ENCODE results near the gene RASGEF1C. TPM values are rescaled to one million over a fixed set of nuclear protein-coding genes. Genes with fewer than 3 reads are reported as not detected.

The RASGEF1C gene
- total RNA-seq, 1 donor from 2014 or later = 0.27 TPM

DNA sequence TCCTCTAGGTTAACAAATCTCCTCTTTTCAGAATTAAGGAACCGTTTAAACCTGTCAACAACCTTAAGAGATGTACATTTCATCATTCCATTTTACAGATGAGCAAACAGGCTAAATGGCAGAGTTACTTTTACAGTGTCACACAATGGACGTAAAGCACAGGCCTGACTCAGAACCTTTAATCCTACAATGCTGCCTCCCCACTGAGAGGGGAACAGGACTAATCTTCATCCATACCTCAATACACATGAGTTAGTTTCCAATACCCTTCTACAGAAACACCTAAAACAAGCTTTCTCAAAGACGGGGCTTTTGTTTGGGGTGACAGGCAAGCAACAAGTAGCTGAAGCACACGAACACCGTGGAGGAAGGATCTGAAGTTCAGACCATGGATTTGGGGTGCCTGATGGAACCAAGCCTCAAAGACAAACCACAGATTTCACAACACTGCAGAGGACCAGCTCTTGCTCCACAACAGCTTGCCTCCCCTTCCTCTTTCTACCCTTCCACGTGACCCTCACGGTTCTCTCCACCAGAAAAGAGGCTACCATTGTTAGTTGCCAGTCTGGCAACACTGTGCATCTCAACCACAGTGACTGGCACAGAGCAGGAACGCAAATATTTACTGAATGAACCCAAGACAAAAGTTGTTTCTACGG, 139.3 kb downstream of the RASGEF1C start:
- H3K4me1 ChIP-seq = peaks cover 42% of the 10 kb centered on the region
- H3K4me3 ChIP-seq = peak overlapping the region; percentile 98
- intact Hi-C loops (cut with micrococcal nuclease) = loop anchor here (10.0 kb wide), 1 partner anchor 85 kb away; no protein-coding TSS in a partner anchor
- no peak for DNase-seq
- peak overlapping the region; percentile 99 for H3K27ac ChIP-seq (replicated peaks)
- TF ChIP-seq, protein P1, sequence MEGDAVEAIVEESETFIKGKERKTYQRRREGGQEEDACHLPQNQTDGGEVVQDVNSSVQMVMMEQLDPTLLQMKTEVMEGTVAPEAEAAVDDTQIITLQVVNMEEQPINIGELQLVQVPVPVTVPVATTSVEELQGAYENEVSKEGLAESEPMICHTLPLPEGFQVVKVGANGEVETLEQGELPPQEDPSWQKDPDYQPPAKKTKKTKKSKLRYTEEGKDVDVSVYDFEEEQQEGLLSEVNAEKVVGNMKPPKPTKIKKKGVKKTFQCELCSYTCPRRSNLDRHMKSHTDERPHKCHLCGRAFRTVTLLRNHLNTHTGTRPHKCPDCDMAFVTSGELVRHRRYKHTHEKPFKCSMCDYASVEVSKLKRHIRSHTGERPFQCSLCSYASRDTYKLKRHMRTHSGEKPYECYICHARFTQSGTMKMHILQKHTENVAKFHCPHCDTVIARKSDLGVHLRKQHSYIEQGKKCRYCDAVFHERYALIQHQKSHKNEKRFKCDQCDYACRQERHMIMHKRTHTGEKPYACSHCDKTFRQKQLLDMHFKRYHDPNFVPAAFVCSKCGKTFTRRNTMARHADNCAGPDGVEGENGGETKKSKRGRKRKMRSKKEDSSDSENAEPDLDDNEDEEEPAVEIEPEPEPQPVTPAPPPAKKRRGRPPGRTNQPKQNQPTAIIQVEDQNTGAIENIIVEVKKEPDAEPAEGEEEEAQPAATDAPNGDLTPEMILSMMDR (IDR thresholded peaks at IDR 0.05; ENCODE audit: borderline replicate concordance) = no peak
- no peaks in the 10 kb centered on the region for H3K27me3 ChIP-seq (ENCODE audit: low read depth)
- peaks cover 6% of the 10 kb centered on the region for H3K9me3 ChIP-seq (replicated peaks)
- H3K36me3 ChIP-seq = no peaks in the 10 kb centered on the region

DNA sequence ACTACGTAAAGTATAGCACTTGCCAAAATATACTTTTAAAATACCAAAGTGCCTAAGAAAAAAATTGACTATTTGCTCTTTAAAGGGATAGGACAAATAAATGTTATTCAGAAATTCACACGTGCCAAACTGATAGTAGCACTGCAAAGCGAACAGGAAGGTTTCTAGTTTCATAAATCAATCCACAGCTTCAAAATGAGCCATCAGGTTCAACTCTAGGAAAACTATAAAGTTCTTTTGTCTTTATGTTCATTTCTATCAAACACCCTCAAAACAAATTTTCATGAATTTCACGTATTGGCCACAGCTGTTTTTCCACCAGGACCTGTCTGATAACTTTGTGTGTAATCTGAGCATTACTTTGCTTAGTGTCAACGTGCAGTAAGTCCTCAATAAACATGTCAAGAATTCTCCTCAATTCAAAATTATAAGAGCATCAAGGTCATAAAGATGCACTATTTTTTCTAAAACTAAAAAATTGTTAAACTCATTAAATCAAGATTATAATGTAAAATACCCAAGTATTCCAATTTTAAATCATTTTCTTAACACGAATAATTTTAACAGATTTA, 140.4 kb downstream of the RASGEF1C start:
- TF ChIP-seq, protein P1 (IDR thresholded peaks at IDR 0.05; ENCODE audit: borderline replicate concordance) = no peak
- Histone ChIP-seq H3K27me3 (ENCODE audit: low read depth) (no peaks in the 10 kb centered on the region), H3K4me1 (peaks cover 42% of the 10 kb centered on the region), H3K9me3 (replicated peaks) (peaks cover 6% of the 10 kb centered on the region), H3K36me3 (no peaks in the 10 kb centered on the region), H3K27ac (replicated peaks) (no peak overlapping the region), H3K4me3 (no peak overlapping the region)
- intact Hi-C loops (cut with micrococcal nuclease) = no loop called here
- DNase-seq = no peak

- DNase-seq = no peak
- intact Hi-C loops (cut with micrococcal nuclease) = no loop called here
- no peaks in the 10 kb centered on the region for H3K27me3 ChIP-seq (ENCODE audit: low read depth)
- TF ChIP-seq, protein P1 (IDR thresholded peaks at IDR 0.05; ENCODE audit: borderline replicate concordance) = no peak
- H3K9me3 ChIP-seq (replicated peaks) = peaks cover 6% of the 10 kb centered on the region
- no peak overlapping the region for H3K4me3 ChIP-seq
- H3K4me1 ChIP-seq = peaks cover 42% of the 10 kb centered on the region
- H3K36me3 ChIP-seq = no peaks in the 10 kb centered on the region
- H3K27ac ChIP-seq (replicated peaks) = no peak overlapping the region
Measured at GRCh38 chr5:180067986-180068385, 141.0 kb downstream of the RASGEF1C start.

GRCh38 chr5:180060192-180060591, 148.8 kb downstream of the RASGEF1C start:
- Histone ChIP-seq H3K4me1 (peaks cover 8% of the 10 kb centered on the region), H3K27me3 (ENCODE audit: low read depth) (no peaks in the 10 kb centered on the region), H3K27ac (replicated peaks) (no peak overlapping the region), H3K4me3 (no peak overlapping the region), H3K36me3 (no peaks in the 10 kb centered on the region), H3K9me3 (replicated peaks) (no peaks in the 10 kb centered on the region)
- TF ChIP-seq, protein P1 (IDR thresholded peaks at IDR 0.05; ENCODE audit: borderline replicate concordance) = no peak
- intact Hi-C loops (cut with micrococcal nuclease) = no loop called here
- DNase-seq = no peak

DNA sequence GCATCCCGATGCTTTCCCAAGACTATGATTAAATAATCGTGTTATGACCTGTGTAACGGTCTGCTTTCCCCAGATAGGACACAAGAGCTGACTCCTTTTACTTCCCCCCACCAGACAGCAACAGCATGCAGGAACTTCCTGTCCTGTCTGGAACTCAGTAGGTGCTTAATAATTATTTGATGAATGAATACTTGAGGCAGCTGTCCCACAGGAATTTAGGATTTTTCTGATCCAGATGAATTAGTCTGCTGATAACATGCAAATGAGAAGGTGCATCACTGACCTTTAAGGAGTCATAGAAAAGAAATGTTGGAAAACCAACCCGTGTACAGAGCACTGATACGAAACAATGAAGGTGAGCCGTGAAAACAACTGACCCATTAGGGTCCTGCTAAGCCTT, 149.7 kb downstream of the RASGEF1C start:
- Histone ChIP-seq H3K4me3 (no peak overlapping the region), H3K27ac (replicated peaks) (no peak overlapping the region), H3K27me3 (ENCODE audit: low read depth) (no peaks in the 10 kb centered on the region), H3K4me1 (peaks cover 8% of the 10 kb centered on the region), H3K9me3 (replicated peaks) (no peaks in the 10 kb centered on the region), H3K36me3 (no peaks in the 10 kb centered on the region)
- TF ChIP-seq, protein P1 (IDR thresholded peaks at IDR 0.05; ENCODE audit: borderline replicate concordance) = no peak
- no peak for DNase-seq
- intact Hi-C loops (cut with micrococcal nuclease) = no loop called here

Data from left ventricle myocardium inferior (tissue), 1 donor.